Dermis microvascular lymphatic vessel endothelial cell (primary cell): Measurements from ENCODE around the gene HSD3B1. TPM values are rescaled to one million over a fixed set of nuclear protein-coding genes. Genes with fewer than 3 reads are reported as not detected.
A peak's percentile ranks its signal among the peaks of the same experiment; 100 is the strongest.

Source experiments
- DNase-seq, 2 donors: peaks; one replicate each; pipeline versions ENCODE4 v3.0.0 to v3.0.0-alpha.2; 2010; ENCODE audit warnings: low read depth in 2 of 2
- total RNA-seq: library from RNA; depleted of rRNA; stranded (reverse); fragments of >200 nt; gene quantifications from 2 replicates; pipeline ENCODE4 v1.2.1, GENCODE V29; 2014

Gene HSD3B1
- total RNA-seq, result not detected in 2 replicates

GRCh38 chr1:119506941-119507340 lies at the start of gene HSD3B1:
Gene HSD3B1, plus strand, starts transcription at chr1:119507210. Its CDS starts 267 bp downstream, at chr1:119507477.
- no peak for DNase-seq

- no peak for DNase-seq
These were observed 44.0 kb upstream of the HSD3B1 start for GRCh38 chr1:119462964-119463363.

- no peak for DNase-seq
These were observed 43.4 kb upstream of the HSD3B1 start for GRCh38 chr1:119463569-119463968.

GRCh38 chr1:119466445-119466844 lies 40.6 kb upstream of the HSD3B1 start:
- no peak for DNase-seq

GRCh38 chr1:119467219-119467618 lies 39.8 kb upstream of the HSD3B1 start:
- no peak for DNase-seq

GRCh38 chr1:119467857-119468668 lies 38.9 kb upstream of the HSD3B1 start:
- no peak for DNase-seq

- DNase-seq, result no peak
These were observed 37.3 kb upstream of the HSD3B1 start for GRCh38 chr1:119469741-119470140.

GRCh38 chr1:119470377-119470776 lies 36.6 kb upstream of the HSD3B1 start:
- DNase-seq, result no peak

GRCh38 chr1:119470958-119471357 lies 36.1 kb upstream of the HSD3B1 start:
- no peak for DNase-seq

- no peak for DNase-seq
These were observed 35.4 kb upstream of the HSD3B1 start for GRCh38 chr1:119471566-119471965.

- DNase-seq, result no peak
These were observed 34.8 kb upstream of the HSD3B1 start for GRCh38 chr1:119472080-119472818.

GRCh38 chr1:119472819-119473175 lies 34.2 kb upstream of the HSD3B1 start:
- no peak for DNase-seq

GRCh38 chr1:119475866-119476439 lies 31.1 kb upstream of the HSD3B1 start:
- DNase-seq, result peak in 1 of 2 donors; percentile 24

- no peak for DNase-seq
These were observed 29.3 kb upstream of the HSD3B1 start for GRCh38 chr1:119477710-119478109.

- DNase-seq, result no peak
These were observed 26.8 kb upstream of the HSD3B1 start for GRCh38 chr1:119480175-119480574.

- no peak for DNase-seq
These were observed 25.1 kb upstream of the HSD3B1 start for GRCh38 chr1:119481951-119482350.

GRCh38 chr1:119482517-119483425 lies 24.2 kb upstream of the HSD3B1 start:
- DNase-seq, result no peak

- DNase-seq, result no peak
These were observed 23.4 kb upstream of the HSD3B1 start for GRCh38 chr1:119483441-119484200.

GRCh38 chr1:119485201-119485600 lies 21.8 kb upstream of the HSD3B1 start:
- no peak for DNase-seq

GRCh38 chr1:119488216-119488615 lies 18.8 kb upstream of the HSD3B1 start:
- no peak for DNase-seq

GRCh38 chr1:119489201-119489600 lies 17.8 kb upstream of the HSD3B1 start:
- no peak for DNase-seq
